22Rv1 (cell line): Measurements from ENCODE around the gene ARPC4.

Experiments used
- CTCF ChIP-seq: fragments of 450-650 bp; IDR thresholded peaks from 2 replicates; pipeline ENCODE4 v1.5.1; 2017; ENCODE audit warnings: mild to moderate bottlenecking
- ZFX ChIP-seq: fragments of 450-650 bp; IDR thresholded peaks from 2 replicates; pipeline ENCODE4 v1.6.1; 2017; ENCODE audit warnings: antibody characterized with exemption, borderline replicate concordance

- TF ChIP-seq CTCF (no peak), ZFX (no peak)
These were observed 32.7 kb downstream of the ARPC4 start for GRCh38 chr3:9825451-9826040.
